Measurements from ENCODE around the gene GDAP2. TPM values are rescaled to one million over a fixed set of nuclear protein-coding genes. Genes with fewer than 3 reads are reported as not detected.

GDAP2 gene
- total RNA-seq, 1 donor from 2014 or later = 31.6 TPM

- no peak overlapping the region for H2AFZ ChIP-seq (ENCODE audit: low read depth, low read length)
- no peak overlapping the region for H3K9ac ChIP-seq (ENCODE audit: low read length)
- H3K4me1 ChIP-seq (ENCODE audit: insufficient read depth, low read length) = no peaks in the 10 kb centered on the region
- Mint-ChIP-seq H3K9me3 (ENCODE audit: unreplicated experiment) (no peaks in the 10 kb centered on the region), H3K4me3 (ENCODE audit: unreplicated experiment) (no peak overlapping the region), H3K36me3 (ENCODE audit: low read depth, unreplicated experiment) (no peaks in the 10 kb centered on the region), H3K4me1 (ENCODE audit: low read depth, unreplicated experiment) (peaks cover 1% of the 10 kb centered on the region), H3K27ac (ENCODE audit: unreplicated experiment) (no peak overlapping the region), H3K27me3 (ENCODE audit: low read depth, unreplicated experiment) (no peaks in the 10 kb centered on the region)
- peaks cover 49% of the 10 kb centered on the region for H3K79me2 ChIP-seq (ENCODE audit: insufficient read depth, low read length)
- FAIRE-seq = no peak
- H4K20me1 ChIP-seq (ENCODE audit: insufficient read depth, low read length) = peaks cover 38% of the 10 kb centered on the region
- no peak overlapping the region for H3K4me2 ChIP-seq (ENCODE audit: low read length)
- no peaks in the 10 kb centered on the region for H3K27me3 ChIP-seq (ENCODE audit: insufficient read depth, low read length)
- no peak for DNase-seq (ENCODE audit: low read depth)
- H3K27ac ChIP-seq (ENCODE audit: low read depth, low read length) = no peak overlapping the region
- H3K4me3 ChIP-seq (ENCODE audit: insufficient read depth, low read depth, low read length) = no peak overlapping the region
- H3K36me3 ChIP-seq (ENCODE audit: insufficient read depth, low read length) = peaks cover 9% of the 10 kb centered on the region
- no peak for TF ChIP-seq EZH2 (IDR thresholded peaks at IDR 0.05; ENCODE audit: insufficient read depth, low read length)
- no peak for TF ChIP-seq CTCF (IDR thresholded peaks at IDR 0.05; ENCODE audit: insufficient read depth, low read depth, low read length)
- no peaks in the 10 kb centered on the region for H3K9me3 ChIP-seq (ENCODE audit: insufficient read depth, low read depth, low read length)
These were observed 7.4 kb downstream of the GDAP2 start for GRCh38 chr1:117921991-117922390.

- H3K36me3 Mint-ChIP-seq (ENCODE audit: low read depth, unreplicated experiment) = no peaks in the 10 kb centered on the region
- no peaks in the 10 kb centered on the region for H3K27me3 Mint-ChIP-seq (ENCODE audit: low read depth, unreplicated experiment)
- no peak overlapping the region for H3K27ac Mint-ChIP-seq (ENCODE audit: unreplicated experiment)
- H3K27me3 ChIP-seq (ENCODE audit: insufficient read depth, low read length) = no peaks in the 10 kb centered on the region
- peaks cover 23% of the 10 kb centered on the region for H4K20me1 ChIP-seq (ENCODE audit: insufficient read depth, low read length)
- H3K9me3 ChIP-seq (ENCODE audit: insufficient read depth, low read depth, low read length) = no peaks in the 10 kb centered on the region
- peaks cover 13% of the 10 kb centered on the region for H3K36me3 ChIP-seq (ENCODE audit: insufficient read depth, low read length)
- no peak for TF ChIP-seq CTCF (IDR thresholded peaks at IDR 0.05; ENCODE audit: insufficient read depth, low read depth, low read length)
- TF ChIP-seq EZH2 (IDR thresholded peaks at IDR 0.05; ENCODE audit: insufficient read depth, low read length) = no peak
- peaks cover 27% of the 10 kb centered on the region for H3K79me2 ChIP-seq (ENCODE audit: insufficient read depth, low read length)
- FAIRE-seq (no peak), DNase-seq (ENCODE audit: low read depth) (no peak)
- peaks cover 1% of the 10 kb centered on the region for H3K4me1 Mint-ChIP-seq (ENCODE audit: low read depth, unreplicated experiment)
- no peak overlapping the region for H3K4me3 ChIP-seq (ENCODE audit: insufficient read depth, low read depth, low read length)
- no peak overlapping the region for H3K4me3 Mint-ChIP-seq (ENCODE audit: unreplicated experiment)
- no peak overlapping the region for H3K27ac ChIP-seq (ENCODE audit: low read depth, low read length)
- no peak overlapping the region for H3K9ac ChIP-seq (ENCODE audit: low read length)
- no peaks in the 10 kb centered on the region for H3K9me3 Mint-ChIP-seq (ENCODE audit: unreplicated experiment)
- H2AFZ ChIP-seq (ENCODE audit: low read depth, low read length) = no peak overlapping the region
- H3K4me1 ChIP-seq (ENCODE audit: insufficient read depth, low read length) = no peaks in the 10 kb centered on the region
- H3K4me2 ChIP-seq (ENCODE audit: low read length) = no peak overlapping the region
These were observed 10.0 kb downstream of the GDAP2 start for GRCh38 chr1:117919376-117919775.

- no peaks in the 10 kb centered on the region for H3K9me3 ChIP-seq (ENCODE audit: insufficient read depth, low read depth, low read length)
- no peaks in the 10 kb centered on the region for H3K4me1 Mint-ChIP-seq (ENCODE audit: low read depth, unreplicated experiment)
- H4K20me1 ChIP-seq (ENCODE audit: insufficient read depth, low read length) = no peaks in the 10 kb centered on the region
- no peaks in the 10 kb centered on the region for H3K27me3 Mint-ChIP-seq (ENCODE audit: low read depth, unreplicated experiment)
- no peak for TF ChIP-seq EZH2 (IDR thresholded peaks at IDR 0.05; ENCODE audit: insufficient read depth, low read length)
- TF ChIP-seq CTCF (IDR thresholded peaks at IDR 0.05; ENCODE audit: insufficient read depth, low read depth, low read length) = no peak
- H3K9ac ChIP-seq (ENCODE audit: low read length) = no peak overlapping the region
- peaks cover 30% of the 10 kb centered on the region for H3K36me3 ChIP-seq (ENCODE audit: insufficient read depth, low read length)
- H3K9me3 Mint-ChIP-seq (ENCODE audit: unreplicated experiment) = no peaks in the 10 kb centered on the region
- no peaks in the 10 kb centered on the region for H3K27me3 ChIP-seq (ENCODE audit: insufficient read depth, low read length)
- FAIRE-seq (peak; percentile 66), DNase-seq (ENCODE audit: low read depth) (no peak)
- no peaks in the 10 kb centered on the region for H3K36me3 Mint-ChIP-seq (ENCODE audit: low read depth, unreplicated experiment)
- no peak overlapping the region for H3K4me3 ChIP-seq (ENCODE audit: insufficient read depth, low read depth, low read length)
- no peak overlapping the region for H3K27ac Mint-ChIP-seq (ENCODE audit: unreplicated experiment)
- no peak overlapping the region for H3K27ac ChIP-seq (ENCODE audit: low read depth, low read length)
- H2AFZ ChIP-seq (ENCODE audit: low read depth, low read length) = no peak overlapping the region
- no peaks in the 10 kb centered on the region for H3K79me2 ChIP-seq (ENCODE audit: insufficient read depth, low read length)
- H3K4me2 ChIP-seq (ENCODE audit: low read length) = no peak overlapping the region
- no peaks in the 10 kb centered on the region for H3K4me1 ChIP-seq (ENCODE audit: insufficient read depth, low read length)
- H3K4me3 Mint-ChIP-seq (ENCODE audit: unreplicated experiment) = no peak overlapping the region
These were observed 18.4 kb downstream of the GDAP2 start for GRCh38 chr1:117911051-117911450.

Data from astrocyte (in vitro differentiated cells and primary cell).